Measurements from ENCODE around the gene PAMR1. TPM values are rescaled to one million over a fixed set of nuclear protein-coding genes. Genes with fewer than 3 reads are reported as not detected.

PAMR1 gene
- total and polyA plus RNA-seq, 2 donors (not counting 3 experiments of a cell fraction or from before 2014, with no cell fraction given) = not detected

GRCh38 chr11:35524780-35525179 lies 636 bp downstream of the PAMR1 start:
- CTCF ChIA-PET = interaction anchor here (1.4 kb wide), 2 partner anchors 40 to 968 kb away, joined by 3 to 4 read pairs; no protein-coding TSS in a partner anchor
- FAIRE-seq = no peak

More at GRCh38 chr11:35524780-35525179, 636 bp downstream of the PAMR1 start:
- no peaks in the 10 kb centered on the region for H3K9me1 ChIP-seq (replicated peaks; ENCODE audit: control insufficient read depth, extremely low read depth, insufficient read depth, low read length)
- no peak overlapping the region for H3K4me2 ChIP-seq (ENCODE audit: insufficient read depth, low read length)
- BruUV-seq (replicated peaks) = no TSS peak
- intact Hi-C loops (cut with micrococcal nuclease) (no loop called here), dilution Hi-C loops (cut with MboI; ENCODE audit: extremely low pct_ligation_motif_present, low sequenced_read_pairs) (no loop called here)
- DNase-seq (ENCODE audit: low read depth, low spot score) = no peak
- H3K36me3 ChIP-seq (ENCODE audit: control insufficient read depth in 2 of 2, extremely low read depth in 1 of 2, insufficient read depth in 2 of 2, low read length in 2 of 2) = no peaks in the 10 kb centered on the region
- H3K4me1 ChIP-seq (ENCODE audit: control insufficient read depth, extremely low read depth, insufficient read depth, low read length) = no peaks in the 10 kb centered on the region
- no peaks in the 10 kb centered on the region for H3K79me2 ChIP-seq (ENCODE audit: control insufficient read depth, insufficient read depth, low read length)
- H3K9me3 ChIP-seq (replicated peaks; ENCODE audit: control insufficient read depth, insufficient read depth, low read length) = no peaks in the 10 kb centered on the region
- TF ChIP-seq GATA2 (IDR thresholded peaks at IDR 0.05; ENCODE audit: insufficient read depth, insufficient read length, low read depth, low read length) (no peak), POLR2AphosphoS5 (IDR thresholded peaks at IDR 0.05; ENCODE audit: insufficient read depth, low read depth, low read length) (no peak), CTCF (IDR thresholded peaks at IDR 0.05; ENCODE audit: extremely low read depth in 1 of 2, insufficient read depth in 1 of 2, low read depth in 1 of 2, low read length in 2 of 2) (no peak), MYC (IDR thresholded peaks at IDR 0.05; ENCODE audit: low read depth, low read length) (no peak), MAX (IDR thresholded peaks at IDR 0.05; ENCODE audit: insufficient read depth, insufficient read length) (no peak), POLR2A (IDR thresholded peaks at IDR 0.05; ENCODE audit: low read depth, low read length) (no peak), EZH2 (IDR thresholded peaks at IDR 0.05; ENCODE audit: borderline replicate concordance, low read depth, low read length, severe bottlenecking) (no peak), JUN (IDR thresholded peaks at IDR 0.05; ENCODE audit: borderline replicate concordance, insufficient read depth, insufficient read length, low read depth) (no peak)
- no peak overlapping the region for H3K27ac ChIP-seq (ENCODE audit: insufficient read depth, low read depth, low read length)
- POLR2A ChIA-PET = no interaction called here
- no peak overlapping the region for H2AFZ ChIP-seq (ENCODE audit: low read depth, low read length)
- peaks cover 35 to 61% of the 10 kb centered on the region in 2 experiments for H3K27me3 ChIP-seq (ENCODE audit: control insufficient read depth in 2 of 2, insufficient read depth in 2 of 2, low read length in 2 of 2)
- no peak overlapping the region for H3K9ac ChIP-seq (replicated peaks; ENCODE audit: extremely low read depth, insufficient read depth, low read length)
- H4K20me1 ChIP-seq (replicated peaks; ENCODE audit: control insufficient read depth, extremely low read depth, insufficient read depth, low read length) = no peaks in the 10 kb centered on the region
- H3K4me3 ChIP-seq (replicated peaks in 1 of 3; ENCODE audit: insufficient read depth in 1 of 3, low read depth in 1 of 3, low read length in 3 of 3) = no peak overlapping the region
